ENCODE data around the gene SLC17A9. TPM values are rescaled to one million over a fixed set of nuclear protein-coding genes. Genes with fewer than 3 reads are reported as not detected.

The SLC17A9 gene
- total RNA-seq, 1 experiment from 2014 or later = 0.17 TPM

DNA sequence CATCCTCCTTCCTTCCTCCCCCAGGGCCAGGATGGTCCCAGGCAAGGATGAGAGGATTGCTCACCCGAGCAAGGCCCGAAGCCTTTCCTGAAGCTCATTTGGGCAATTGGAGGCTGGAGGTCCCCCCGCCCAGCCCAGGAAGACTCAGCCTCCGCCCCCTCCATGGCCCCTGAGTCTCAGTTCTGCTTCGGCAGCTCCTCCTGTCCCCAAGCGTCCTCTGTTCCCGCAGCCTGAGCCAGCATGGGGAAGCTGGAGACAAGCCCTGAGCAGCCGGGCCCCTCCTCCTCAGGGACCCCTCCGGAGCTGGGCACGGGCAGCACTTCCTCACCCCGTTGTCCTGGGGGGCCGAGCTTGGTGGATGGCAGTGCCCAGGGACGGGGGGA, 26.0 kb downstream of the SLC17A9 start:
- Histone ChIP-seq H3K27ac (ENCODE audit: low read depth, low read length, poor library complexity, severe bottlenecking) (no peak overlapping the region), H3K4me1 (ENCODE audit: insufficient read depth, low read length, poor library complexity, severe bottlenecking) (peaks cover 16% of the 10 kb centered on the region), H3K27me3 (replicated peaks; ENCODE audit: insufficient read depth, low read depth, low read length, poor library complexity) (peaks cover 53% of the 10 kb centered on the region), H3K36me3 (ENCODE audit: insufficient read depth, low read length, poor library complexity, severe bottlenecking) (no peaks in the 10 kb centered on the region), H3K4me3 (ENCODE audit: low read depth, low read length, poor library complexity, severe bottlenecking) (no peak overlapping the region), H3K9me3 (ENCODE audit: low read depth, low read length, poor library complexity, severe bottlenecking) (no peaks in the 10 kb centered on the region)
- no TSS peak for BruUV-seq (replicated peaks)
- intact Hi-C loops (cut with micrococcal nuclease; ENCODE audit: unreplicated experiment) = no loop called here
- ChIA-PET CTCF (no interaction called here), POLR2A (ENCODE audit: low non-redundant PET) (no interaction called here)
- DNase-seq (ENCODE audit: low spot score) = no peak
- no peak for TF ChIP-seq EZH2 (IDR thresholded peaks at IDR 0.05; ENCODE audit: borderline replicate concordance, low read depth, low read length, poor library complexity, severe bottlenecking)
- TF ChIP-seq, protein P1, sequence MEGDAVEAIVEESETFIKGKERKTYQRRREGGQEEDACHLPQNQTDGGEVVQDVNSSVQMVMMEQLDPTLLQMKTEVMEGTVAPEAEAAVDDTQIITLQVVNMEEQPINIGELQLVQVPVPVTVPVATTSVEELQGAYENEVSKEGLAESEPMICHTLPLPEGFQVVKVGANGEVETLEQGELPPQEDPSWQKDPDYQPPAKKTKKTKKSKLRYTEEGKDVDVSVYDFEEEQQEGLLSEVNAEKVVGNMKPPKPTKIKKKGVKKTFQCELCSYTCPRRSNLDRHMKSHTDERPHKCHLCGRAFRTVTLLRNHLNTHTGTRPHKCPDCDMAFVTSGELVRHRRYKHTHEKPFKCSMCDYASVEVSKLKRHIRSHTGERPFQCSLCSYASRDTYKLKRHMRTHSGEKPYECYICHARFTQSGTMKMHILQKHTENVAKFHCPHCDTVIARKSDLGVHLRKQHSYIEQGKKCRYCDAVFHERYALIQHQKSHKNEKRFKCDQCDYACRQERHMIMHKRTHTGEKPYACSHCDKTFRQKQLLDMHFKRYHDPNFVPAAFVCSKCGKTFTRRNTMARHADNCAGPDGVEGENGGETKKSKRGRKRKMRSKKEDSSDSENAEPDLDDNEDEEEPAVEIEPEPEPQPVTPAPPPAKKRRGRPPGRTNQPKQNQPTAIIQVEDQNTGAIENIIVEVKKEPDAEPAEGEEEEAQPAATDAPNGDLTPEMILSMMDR (conservative IDR thresholded peaks at IDR 0.05; ENCODE audit: low read depth, low read length) = no peak

DNA sequence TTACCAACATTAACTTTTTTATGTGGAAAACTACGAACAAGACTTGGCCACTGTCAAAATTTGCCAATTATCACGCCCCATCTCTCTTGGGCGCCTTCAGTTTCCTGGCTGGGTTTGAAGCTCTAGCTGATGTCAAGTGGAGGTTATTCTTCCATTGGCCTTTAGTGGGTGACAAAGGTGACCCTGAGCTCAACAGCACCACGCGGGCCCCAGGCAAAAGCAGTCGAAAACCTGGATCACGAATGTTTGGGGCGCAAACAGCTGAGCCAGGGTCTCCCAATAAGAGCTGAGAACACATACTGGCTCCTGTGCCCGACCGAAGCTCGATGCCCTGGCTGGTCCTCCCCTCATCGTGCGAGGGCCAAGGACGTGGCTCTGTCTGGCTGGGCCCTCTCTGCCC, 26.8 kb downstream of the SLC17A9 start:
- Histone ChIP-seq H3K9me3 (ENCODE audit: low read depth, low read length, poor library complexity, severe bottlenecking) (no peaks in the 10 kb centered on the region), H3K27ac (ENCODE audit: low read depth, low read length, poor library complexity, severe bottlenecking) (no peak overlapping the region), H3K4me1 (ENCODE audit: insufficient read depth, low read length, poor library complexity, severe bottlenecking) (peaks cover 16% of the 10 kb centered on the region), H3K4me3 (ENCODE audit: low read depth, low read length, poor library complexity, severe bottlenecking) (no peak overlapping the region), H3K36me3 (ENCODE audit: insufficient read depth, low read length, poor library complexity, severe bottlenecking) (no peaks in the 10 kb centered on the region), H3K27me3 (replicated peaks; ENCODE audit: insufficient read depth, low read depth, low read length, poor library complexity) (peaks cover 46% of the 10 kb centered on the region)
- no peak for DNase-seq (ENCODE audit: low spot score)
- POLR2A ChIA-PET (ENCODE audit: low non-redundant PET) = no interaction called here
- CTCF ChIA-PET = no interaction called here
- no TSS peak for BruUV-seq (replicated peaks)
- TF ChIP-seq, protein P1 (conservative IDR thresholded peaks at IDR 0.05; ENCODE audit: low read depth, low read length) = no peak
- no peak for TF ChIP-seq EZH2 (IDR thresholded peaks at IDR 0.05; ENCODE audit: borderline replicate concordance, low read depth, low read length, poor library complexity, severe bottlenecking)
- intact Hi-C loops (cut with micrococcal nuclease; ENCODE audit: unreplicated experiment) = no loop called here

DNA sequence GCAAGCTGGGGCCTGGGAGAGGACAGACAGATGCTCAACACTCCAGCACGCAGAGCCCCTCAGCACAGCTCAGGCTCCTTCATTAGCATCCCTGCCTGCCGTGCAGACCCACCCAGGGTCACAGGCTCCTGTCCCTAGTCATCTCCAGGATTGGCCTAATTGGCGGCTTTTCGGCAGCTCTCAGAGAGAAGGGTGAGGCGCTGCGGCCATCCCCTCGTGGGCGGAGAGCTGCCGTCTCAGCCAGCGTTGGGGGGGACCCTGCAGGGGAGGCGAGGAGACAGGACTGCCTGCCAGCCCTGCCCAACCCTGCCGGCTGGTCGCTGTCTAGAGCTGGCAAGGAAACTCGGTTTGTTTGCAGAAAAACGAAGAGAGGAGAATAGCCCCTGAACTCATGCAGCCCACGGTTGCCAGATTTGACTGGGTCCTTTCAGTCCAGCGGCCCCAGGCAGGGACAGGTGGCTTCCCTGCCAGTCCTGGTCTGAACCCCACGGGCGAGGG, 27.4 kb downstream of the SLC17A9 start:
- Histone ChIP-seq H3K36me3 (ENCODE audit: insufficient read depth, low read length, poor library complexity, severe bottlenecking) (no peaks in the 10 kb centered on the region), H3K27ac (ENCODE audit: low read depth, low read length, poor library complexity, severe bottlenecking) (no peak overlapping the region), H3K4me1 (ENCODE audit: insufficient read depth, low read length, poor library complexity, severe bottlenecking) (peaks cover 16% of the 10 kb centered on the region), H3K4me3 (ENCODE audit: low read depth, low read length, poor library complexity, severe bottlenecking) (no peak overlapping the region), H3K9me3 (ENCODE audit: low read depth, low read length, poor library complexity, severe bottlenecking) (no peaks in the 10 kb centered on the region), H3K27me3 (replicated peaks; ENCODE audit: insufficient read depth, low read depth, low read length, poor library complexity) (peaks cover 40% of the 10 kb centered on the region)
- POLR2A ChIA-PET (ENCODE audit: low non-redundant PET) = no interaction called here
- CTCF ChIA-PET = no interaction called here
- BruUV-seq (replicated peaks) = no TSS peak
- intact Hi-C loops (cut with micrococcal nuclease; ENCODE audit: unreplicated experiment) = no loop called here
- no peak for DNase-seq (ENCODE audit: low spot score)
- TF ChIP-seq EZH2 (IDR thresholded peaks at IDR 0.05; ENCODE audit: borderline replicate concordance, low read depth, low read length, poor library complexity, severe bottlenecking) = no peak
- TF ChIP-seq, protein P1 (conservative IDR thresholded peaks at IDR 0.05; ENCODE audit: low read depth, low read length) = no peak

All from A673 (cell line).